H1 (cell line): ENCODE measurements around the gene MSI2.

ENCODE experiments used
- CHD2 ChIP-seq: IDR thresholded peaks from 2 replicates; pipeline ENCODE4 v1.6.1; 2012; ENCODE audit warnings: low read length, improper control_type of control experiment
- EZH2 ChIP-seq: fragments of 200-600 bp; sonication (generic); IDR thresholded peaks from 2 replicates; pipeline ENCODE4 v1.7.1; 2012; ENCODE audit warnings: low read depth, mild to moderate bottlenecking, moderate library complexity, low read length, inconsistent platforms; ENCODE audit not compliant: severe bottlenecking
- GABPA ChIP-seq: IDR thresholded peaks from 2 replicates; pipeline ENCODE4 v1.6.1; 2011; ENCODE audit warnings: mild to moderate bottlenecking, low read length, moderate library complexity, borderline replicate concordance; ENCODE audit not compliant: insufficient read depth
- MAFK ChIP-seq: IDR thresholded peaks from 2 replicates; pipeline ENCODE4 v1.6.1; 2012; ENCODE audit warnings: low read depth, mild to moderate bottlenecking, improper control_type of control experiment, low read length
- POLR2A ChIP-seq, 2 experiments: IDR thresholded peaks; 1 replicate in 1 of 2; 2 replicates in 1 of 2; pipeline ENCODE4 v1.6.1; 2011; ENCODE audit warnings: low read depth in 2 of 2, low read length in 2 of 2, mild to moderate bottlenecking in 2 of 2; ENCODE audit errors: control extremely low read depth in 1 of 2
- POLR2AphosphoS5 ChIP-seq: IDR thresholded peaks from 2 replicates; pipeline ENCODE4 v1.6.1; 2011; ENCODE audit warnings: low read depth, low read length
- SRF ChIP-seq: IDR thresholded peaks from 2 replicates; pipeline ENCODE4 v1.6.1; 2011; ENCODE audit warnings: mild to moderate bottlenecking, low read depth, low read length, moderate library complexity
- TF ChIP-seq, protein P1 (sequence below): IDR thresholded peaks from 2 replicates; pipeline ENCODE4 v1.6.1; 2012; ENCODE audit warnings: low read length, inconsistent platforms
- TF ChIP-seq, protein P2 (sequence below), 3 experiments: IDR thresholded peaks; 1 replicate in 2 of 3; 2 replicates in 1 of 3; pipeline versions ENCODE4 v1.5.1 to v1.6.1; 2011; ENCODE audit warnings: low read length in 3 of 3, mild to moderate bottlenecking in 3 of 3, inconsistent platforms in 2 of 3, low read depth in 1 of 3, moderate library complexity in 1 of 3; ENCODE audit not compliant: insufficient read depth in 1 of 3; ENCODE audit errors: control extremely low read depth in 1 of 3

GRCh38 chr17:57441270-57441600 is 184.9 kb downstream of the MSI2 start:
- no peak for TF ChIP-seq EZH2
- no peak for TF ChIP-seq CHD2
- TF ChIP-seq, protein P1, sequence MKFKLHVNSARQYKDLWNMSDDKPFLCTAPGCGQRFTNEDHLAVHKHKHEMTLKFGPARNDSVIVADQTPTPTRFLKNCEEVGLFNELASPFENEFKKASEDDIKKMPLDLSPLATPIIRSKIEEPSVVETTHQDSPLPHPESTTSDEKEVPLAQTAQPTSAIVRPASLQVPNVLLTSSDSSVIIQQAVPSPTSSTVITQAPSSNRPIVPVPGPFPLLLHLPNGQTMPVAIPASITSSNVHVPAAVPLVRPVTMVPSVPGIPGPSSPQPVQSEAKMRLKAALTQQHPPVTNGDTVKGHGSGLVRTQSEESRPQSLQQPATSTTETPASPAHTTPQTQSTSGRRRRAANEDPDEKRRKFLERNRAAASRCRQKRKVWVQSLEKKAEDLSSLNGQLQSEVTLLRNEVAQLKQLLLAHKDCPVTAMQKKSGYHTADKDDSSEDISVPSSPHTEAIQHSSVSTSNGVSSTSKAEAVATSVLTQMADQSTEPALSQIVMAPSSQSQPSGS = no peak
- no peak for TF ChIP-seq POLR2AphosphoS5
- TF ChIP-seq POLR2A (IDR thresholded peaks at IDR 0.05; ENCODE audit: control extremely low read depth in 1 of 2, low read depth in 2 of 2, low read length in 2 of 2) = no peak
- TF ChIP-seq SRF = no peak
- TF ChIP-seq, protein P2, sequence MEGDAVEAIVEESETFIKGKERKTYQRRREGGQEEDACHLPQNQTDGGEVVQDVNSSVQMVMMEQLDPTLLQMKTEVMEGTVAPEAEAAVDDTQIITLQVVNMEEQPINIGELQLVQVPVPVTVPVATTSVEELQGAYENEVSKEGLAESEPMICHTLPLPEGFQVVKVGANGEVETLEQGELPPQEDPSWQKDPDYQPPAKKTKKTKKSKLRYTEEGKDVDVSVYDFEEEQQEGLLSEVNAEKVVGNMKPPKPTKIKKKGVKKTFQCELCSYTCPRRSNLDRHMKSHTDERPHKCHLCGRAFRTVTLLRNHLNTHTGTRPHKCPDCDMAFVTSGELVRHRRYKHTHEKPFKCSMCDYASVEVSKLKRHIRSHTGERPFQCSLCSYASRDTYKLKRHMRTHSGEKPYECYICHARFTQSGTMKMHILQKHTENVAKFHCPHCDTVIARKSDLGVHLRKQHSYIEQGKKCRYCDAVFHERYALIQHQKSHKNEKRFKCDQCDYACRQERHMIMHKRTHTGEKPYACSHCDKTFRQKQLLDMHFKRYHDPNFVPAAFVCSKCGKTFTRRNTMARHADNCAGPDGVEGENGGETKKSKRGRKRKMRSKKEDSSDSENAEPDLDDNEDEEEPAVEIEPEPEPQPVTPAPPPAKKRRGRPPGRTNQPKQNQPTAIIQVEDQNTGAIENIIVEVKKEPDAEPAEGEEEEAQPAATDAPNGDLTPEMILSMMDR (IDR thresholded peaks at IDR 0.05; ENCODE audit: control extremely low read depth in 1 of 3, insufficient read depth in 1 of 3, low read depth in 1 of 3, low read length in 3 of 3) = no peak
- no peak for TF ChIP-seq GABPA
- no peak for TF ChIP-seq MAFK
